Activated gamma-delta T cell treated with Interleukin-2 at 50 U/mL for 16 hours (primary cell): Measurements from ENCODE around the gene GRM7.

Experiments used
- DNase-seq: peaks from one replicate; pipeline ENCODE4 v3.0.0-alpha.2; 2020

GRM7 gene

GRCh38 chr3:7607676-7608075 is 746.8 kb downstream of the GRM7 start:
- no peak for DNase-seq

GRCh38 chr3:7610634-7611033 is 749.7 kb downstream of the GRM7 start:
- no peak for DNase-seq

- DNase-seq = no peak
Measured at GRCh38 chr3:7615043-7615442, 754.1 kb downstream of the GRM7 start.

- DNase-seq = no peak
Measured at GRCh38 chr3:7618606-7619005, 757.7 kb downstream of the GRM7 start.

GRCh38 chr3:7620401-7620800 is 759.5 kb downstream of the GRM7 start:
- no peak for DNase-seq

GRCh38 chr3:7621046-7621630 is 760.2 kb downstream of the GRM7 start:
- no peak for DNase-seq

GRCh38 chr3:7621651-7622050 is 760.7 kb downstream of the GRM7 start:
- DNase-seq = no peak

GRCh38 chr3:7625021-7625420 is 764.1 kb downstream of the GRM7 start:
- no peak for DNase-seq

GRCh38 chr3:7630351-7630911 is 769.5 kb downstream of the GRM7 start:
- DNase-seq = no peak

- no peak for DNase-seq
Measured at GRCh38 chr3:7630925-7631324, 770.0 kb downstream of the GRM7 start.

GRCh38 chr3:7632305-7632704 is 771.4 kb downstream of the GRM7 start:
- no peak for DNase-seq

GRCh38 chr3:7637694-7638093 is 776.8 kb downstream of the GRM7 start:
- DNase-seq = no peak

GRCh38 chr3:7638103-7638502 is 777.2 kb downstream of the GRM7 start:
- no peak for DNase-seq

- no peak for DNase-seq
Measured at GRCh38 chr3:7640787-7641186, 779.9 kb downstream of the GRM7 start.

- no peak for DNase-seq
Measured at GRCh38 chr3:7646851-7647250, 785.9 kb downstream of the GRM7 start.

- DNase-seq = no peak
Measured at GRCh38 chr3:7650466-7650865, 789.6 kb downstream of the GRM7 start.

- no peak for DNase-seq
Measured at GRCh38 chr3:7651274-7651673, 790.4 kb downstream of the GRM7 start.

GRCh38 chr3:7657214-7658112 is 796.5 kb downstream of the GRM7 start:
- DNase-seq = no peak

GRCh38 chr3:7658294-7658693 is 797.4 kb downstream of the GRM7 start:
- DNase-seq = no peak

- no peak for DNase-seq
Measured at GRCh38 chr3:7659079-7659478, 798.2 kb downstream of the GRM7 start.

GRCh38 chr3:7663771-7664170 is 802.9 kb downstream of the GRM7 start:
- no peak for DNase-seq

GRCh38 chr3:7667774-7668173 is 806.9 kb downstream of the GRM7 start:
- DNase-seq = no peak

- no peak for DNase-seq
Measured at GRCh38 chr3:7669641-7670040, 808.7 kb downstream of the GRM7 start.

- DNase-seq = no peak
Measured at GRCh38 chr3:7678521-7678920, 817.6 kb downstream of the GRM7 start.
